GM12872 (cell line): ENCODE measurements around the gene CLK2.

Experiments used
- TF ChIP-seq, protein P1 (sequence below): IDR thresholded peaks from 3 replicates; pipeline ENCODE4 v1.5.1; 2011; ENCODE audit warnings: low read depth, mild to moderate bottlenecking, low read length, moderate library complexity; ENCODE audit not compliant: insufficient read depth

Gene CLK2

GRCh38 chr1:155284476-155284875, 11.2 kb upstream of the CLK2 start:
- TF ChIP-seq, protein P1, sequence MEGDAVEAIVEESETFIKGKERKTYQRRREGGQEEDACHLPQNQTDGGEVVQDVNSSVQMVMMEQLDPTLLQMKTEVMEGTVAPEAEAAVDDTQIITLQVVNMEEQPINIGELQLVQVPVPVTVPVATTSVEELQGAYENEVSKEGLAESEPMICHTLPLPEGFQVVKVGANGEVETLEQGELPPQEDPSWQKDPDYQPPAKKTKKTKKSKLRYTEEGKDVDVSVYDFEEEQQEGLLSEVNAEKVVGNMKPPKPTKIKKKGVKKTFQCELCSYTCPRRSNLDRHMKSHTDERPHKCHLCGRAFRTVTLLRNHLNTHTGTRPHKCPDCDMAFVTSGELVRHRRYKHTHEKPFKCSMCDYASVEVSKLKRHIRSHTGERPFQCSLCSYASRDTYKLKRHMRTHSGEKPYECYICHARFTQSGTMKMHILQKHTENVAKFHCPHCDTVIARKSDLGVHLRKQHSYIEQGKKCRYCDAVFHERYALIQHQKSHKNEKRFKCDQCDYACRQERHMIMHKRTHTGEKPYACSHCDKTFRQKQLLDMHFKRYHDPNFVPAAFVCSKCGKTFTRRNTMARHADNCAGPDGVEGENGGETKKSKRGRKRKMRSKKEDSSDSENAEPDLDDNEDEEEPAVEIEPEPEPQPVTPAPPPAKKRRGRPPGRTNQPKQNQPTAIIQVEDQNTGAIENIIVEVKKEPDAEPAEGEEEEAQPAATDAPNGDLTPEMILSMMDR, result no peak

GRCh38 chr1:155282488-155283091, 9.3 kb upstream of the CLK2 start:
- TF ChIP-seq, protein P1, result no peak

- TF ChIP-seq, protein P1, result no peak
Measured at GRCh38 chr1:155279268-155279667, 6.0 kb upstream of the CLK2 start.

- TF ChIP-seq, protein P1, result no peak
Measured at GRCh38 chr1:155278689-155279160, 5.4 kb upstream of the CLK2 start.

GRCh38 chr1:155277902-155278688, 4.8 kb upstream of the CLK2 start:
- TF ChIP-seq, protein P1, result peak; percentile 68

GRCh38 chr1:155277070-155277901, 4.0 kb upstream of the CLK2 start, which contains the start of gene HCN3:
HCN3 (plus strand) TSS chr1:155277463; CDS start chr1:155277591, 128 bp downstream.
- TF ChIP-seq, protein P1, result peak; percentile 56
